Suppressor macrophage (primary cell): ENCODE results near the gene ZNF451.

Experiments
- DNase-seq, 4 experiments: peaks; one replicate each; pipeline ENCODE4 v3.0.0-alpha.2; 2020 to 2022

ZNF451 gene

DNA sequence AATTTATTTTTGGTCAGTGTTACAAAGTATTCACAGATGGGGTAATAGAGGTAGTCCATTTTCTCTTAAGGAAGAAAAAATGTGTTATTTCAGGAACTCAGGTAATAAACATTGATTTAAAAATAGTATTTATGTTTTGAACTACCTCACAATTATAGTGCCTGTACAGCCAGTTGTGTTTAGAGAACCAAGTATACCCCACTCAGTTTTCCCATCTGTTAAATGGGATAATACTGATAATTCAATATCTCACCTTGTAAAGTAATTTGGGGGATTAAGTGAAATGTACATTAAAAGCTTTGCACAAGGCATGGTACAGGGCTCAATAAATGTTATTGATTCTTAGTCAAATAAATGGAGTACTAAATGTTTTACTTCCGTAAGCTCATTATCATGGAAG is 4.7 kb downstream of the ZNF451 start:
- DNase-seq = no peak

GRCh38 chr6:57097596-57097995 is 7.6 kb downstream of the ZNF451 start:
- DNase-seq = no peak

GRCh38 chr6:57102976-57103375 is 13.0 kb downstream of the ZNF451 start:
- DNase-seq = no peak

DNA sequence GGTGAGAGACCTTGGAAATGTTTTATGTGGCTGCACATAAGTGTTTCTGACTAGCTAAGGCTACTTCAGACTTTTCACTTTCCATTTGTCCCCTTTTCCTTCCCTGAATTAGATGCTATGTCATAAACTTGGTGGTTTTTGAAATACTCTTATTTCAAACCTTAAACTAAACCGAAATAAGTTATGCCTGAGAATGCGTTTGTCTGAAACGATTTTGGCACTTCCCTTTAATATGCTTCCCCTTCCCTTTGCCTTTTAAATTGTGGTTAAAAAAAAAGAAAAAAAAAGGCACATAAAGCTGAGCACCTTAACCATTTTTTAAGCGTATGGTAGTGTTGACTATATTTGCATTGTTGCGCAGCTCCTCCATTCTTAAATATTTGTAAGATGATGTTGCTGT is 14.3 kb downstream of the ZNF451 start:
- DNase-seq = peak in 2 of 4 experiments; percentile 43 to 56

- no peak for DNase-seq
Measured at GRCh38 chr6:57106990-57107389, 17.0 kb downstream of the ZNF451 start.

DNA sequence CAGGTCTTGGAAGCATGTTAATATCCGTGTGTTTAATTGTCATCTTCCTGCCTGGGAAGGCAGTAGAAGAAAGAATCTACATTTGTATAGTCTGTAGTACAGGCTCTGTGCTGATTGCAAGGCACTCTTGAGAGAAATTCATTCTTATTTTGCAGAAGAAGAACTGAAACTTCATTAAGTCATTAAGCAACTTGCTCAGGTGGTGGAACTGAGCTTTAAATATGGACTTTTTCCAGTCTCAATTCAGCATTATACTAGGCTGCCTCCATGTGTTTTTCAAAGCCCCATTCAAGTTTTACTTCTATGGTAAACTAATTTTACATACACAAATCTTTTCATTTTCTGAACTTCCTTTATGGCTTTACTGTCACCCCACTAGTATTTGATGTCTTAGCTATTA is 18.7 kb downstream of the ZNF451 start:
- DNase-seq = peak; percentile 11 to 72 (median 46)

- no peak for DNase-seq
Measured at GRCh38 chr6:57109880-57110279, 19.9 kb downstream of the ZNF451 start.

GRCh38 chr6:57113105-57113504 is 23.1 kb downstream of the ZNF451 start:
- no peak for DNase-seq

DNA sequence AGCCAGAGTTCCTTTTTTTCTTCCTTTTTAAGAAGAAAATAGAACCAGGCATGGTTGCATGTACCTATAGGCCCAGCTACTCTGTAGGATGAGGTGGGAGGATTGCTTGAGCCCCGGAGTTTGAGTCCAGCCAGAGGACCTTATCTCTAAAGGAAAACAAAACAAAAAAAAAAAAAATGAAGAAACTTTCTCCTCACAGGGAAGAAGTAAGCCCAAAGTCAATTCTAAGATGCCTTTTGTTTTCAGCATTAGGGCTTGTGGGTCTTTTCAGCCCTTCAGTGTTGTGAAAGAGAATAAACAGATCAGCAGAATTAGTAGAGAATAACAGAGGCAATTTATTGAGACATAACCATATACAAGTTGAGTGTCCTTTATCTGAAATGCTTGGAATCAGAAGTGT is 26.8 kb downstream of the ZNF451 start:
- no peak for DNase-seq

DNA sequence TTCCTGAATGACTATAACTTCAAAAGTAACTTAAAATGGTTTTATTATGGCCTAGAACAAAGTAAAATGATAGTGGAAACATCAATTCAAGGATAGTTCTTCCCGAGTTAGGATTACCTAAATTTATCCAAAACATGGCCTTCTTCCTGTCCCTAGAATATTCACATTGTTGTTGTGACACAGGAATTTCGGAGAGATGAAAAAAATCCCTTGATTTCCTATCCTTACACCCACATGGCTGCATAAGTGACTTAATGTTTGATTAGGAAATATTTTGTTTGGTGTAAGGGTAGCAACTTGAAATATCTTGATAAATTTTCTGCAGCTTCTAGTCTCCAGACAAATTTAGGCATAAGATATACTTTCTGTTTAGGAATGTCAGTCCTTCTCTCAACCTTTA is 27.8 kb downstream of the ZNF451 start:
- DNase-seq = no peak

- DNase-seq = no peak
Measured at GRCh38 chr6:57123111-57123510, 33.1 kb downstream of the ZNF451 start.

GRCh38 chr6:57127763-57128162 is 37.8 kb downstream of the ZNF451 start:
- DNase-seq = no peak

DNA sequence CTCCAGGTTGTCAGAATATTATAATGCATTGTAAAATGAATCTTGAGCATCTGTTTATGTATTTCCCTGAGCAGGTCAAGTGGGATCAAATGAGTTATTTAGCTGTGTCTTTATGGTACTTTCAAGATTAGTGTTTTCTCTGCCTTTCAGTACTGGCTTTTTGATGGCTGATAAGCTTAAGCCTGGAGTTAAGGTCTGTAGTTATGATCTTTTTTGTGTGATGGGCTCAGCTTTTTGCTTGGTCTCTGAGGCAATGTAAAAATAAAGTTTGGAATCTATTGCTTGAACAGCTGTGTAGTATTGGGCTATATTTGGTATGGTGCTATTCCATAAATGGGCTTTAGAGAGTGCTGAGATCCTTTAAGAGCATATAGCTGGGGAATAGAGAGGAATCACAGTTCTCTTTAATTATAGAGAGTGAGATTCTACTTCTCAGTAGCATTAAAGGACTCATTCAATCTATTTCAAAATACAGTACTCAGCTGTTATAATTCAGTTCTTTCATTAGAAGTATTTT is 40.7 kb downstream of the ZNF451 start:
- DNase-seq = no peak

DNA sequence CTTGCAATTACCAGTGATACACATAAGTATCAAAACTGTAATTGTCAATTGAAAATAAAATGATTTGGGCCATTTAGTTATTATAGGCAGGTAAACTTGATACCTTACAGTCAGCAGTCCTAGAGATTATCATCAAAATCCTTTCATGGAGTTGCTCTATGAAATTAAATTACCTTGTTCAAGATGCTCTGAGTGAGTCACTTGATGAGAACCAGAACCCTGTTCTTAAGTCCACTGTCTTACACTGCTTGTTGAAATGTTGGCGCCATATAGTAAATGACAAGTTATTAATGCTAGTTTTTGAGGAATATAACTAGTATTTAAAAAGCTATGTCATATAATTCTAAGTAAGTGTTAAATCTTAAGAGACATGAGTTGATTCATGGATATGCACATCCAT is 45.0 kb downstream of the ZNF451 start:
- DNase-seq = no peak

GRCh38 chr6:57135885-57136284 is 45.9 kb downstream of the ZNF451 start:
- DNase-seq = no peak

GRCh38 chr6:57137350-57137749 is 47.4 kb downstream of the ZNF451 start:
- no peak for DNase-seq

GRCh38 chr6:57138026-57138425 is 48.0 kb downstream of the ZNF451 start:
- DNase-seq = no peak

DNA sequence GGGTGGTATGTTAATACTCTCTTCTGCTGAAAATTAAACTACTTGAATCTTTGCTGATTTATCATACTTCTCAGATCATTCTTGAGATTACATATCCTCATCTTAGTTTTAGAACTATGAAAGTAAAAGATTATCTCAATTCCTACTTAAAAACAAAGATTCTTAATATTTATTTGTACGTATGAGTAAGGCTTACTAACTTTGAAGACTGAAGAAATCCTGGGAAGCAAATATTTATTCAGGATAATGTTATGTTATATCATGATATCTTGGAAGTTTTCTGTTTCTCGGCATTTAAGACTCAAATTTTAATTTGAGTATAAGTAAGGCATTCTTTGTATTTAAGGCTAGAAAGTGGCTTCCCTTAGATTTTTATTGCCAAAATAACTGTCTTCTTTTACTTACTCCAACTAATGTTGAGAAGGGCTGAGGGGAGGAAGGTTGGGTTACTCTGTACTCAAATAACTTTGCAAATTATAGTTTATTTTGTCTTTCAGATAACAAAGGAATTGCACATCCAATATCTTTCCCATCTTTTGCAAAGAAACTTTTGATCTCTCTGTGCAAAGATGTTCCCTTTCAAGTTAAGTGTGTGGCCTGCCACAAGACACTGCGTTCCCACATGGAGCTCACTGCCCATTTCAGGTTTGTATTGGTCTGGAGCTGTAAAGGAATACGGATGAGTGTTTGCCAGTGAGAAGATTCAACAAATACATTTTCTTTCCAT is 51.6 kb downstream of the ZNF451 start:
- DNase-seq = no peak

DNA sequence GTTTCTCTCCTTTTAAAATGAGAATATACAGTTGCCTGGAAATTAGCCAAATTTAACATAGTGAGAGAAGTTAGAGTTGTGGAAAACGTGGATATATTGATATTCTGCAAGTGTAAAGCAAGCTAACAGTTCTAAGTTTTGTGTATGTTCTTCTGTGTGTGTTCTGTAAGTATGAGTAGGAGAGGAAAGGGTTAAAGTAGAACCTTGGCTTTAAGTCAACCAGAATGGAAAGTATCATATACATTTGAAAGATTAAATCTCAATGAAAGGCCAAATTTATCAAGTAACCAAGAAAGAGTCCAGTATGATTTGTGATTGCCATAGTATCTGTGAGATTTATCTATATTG is 52.2 kb downstream of the ZNF451 start:
- DNase-seq = no peak

- DNase-seq = no peak
Measured at GRCh38 chr6:57143690-57144089, 53.7 kb downstream of the ZNF451 start.

GRCh38 chr6:57147401-57147800 is 57.4 kb downstream of the ZNF451 start:
- DNase-seq = no peak

DNA sequence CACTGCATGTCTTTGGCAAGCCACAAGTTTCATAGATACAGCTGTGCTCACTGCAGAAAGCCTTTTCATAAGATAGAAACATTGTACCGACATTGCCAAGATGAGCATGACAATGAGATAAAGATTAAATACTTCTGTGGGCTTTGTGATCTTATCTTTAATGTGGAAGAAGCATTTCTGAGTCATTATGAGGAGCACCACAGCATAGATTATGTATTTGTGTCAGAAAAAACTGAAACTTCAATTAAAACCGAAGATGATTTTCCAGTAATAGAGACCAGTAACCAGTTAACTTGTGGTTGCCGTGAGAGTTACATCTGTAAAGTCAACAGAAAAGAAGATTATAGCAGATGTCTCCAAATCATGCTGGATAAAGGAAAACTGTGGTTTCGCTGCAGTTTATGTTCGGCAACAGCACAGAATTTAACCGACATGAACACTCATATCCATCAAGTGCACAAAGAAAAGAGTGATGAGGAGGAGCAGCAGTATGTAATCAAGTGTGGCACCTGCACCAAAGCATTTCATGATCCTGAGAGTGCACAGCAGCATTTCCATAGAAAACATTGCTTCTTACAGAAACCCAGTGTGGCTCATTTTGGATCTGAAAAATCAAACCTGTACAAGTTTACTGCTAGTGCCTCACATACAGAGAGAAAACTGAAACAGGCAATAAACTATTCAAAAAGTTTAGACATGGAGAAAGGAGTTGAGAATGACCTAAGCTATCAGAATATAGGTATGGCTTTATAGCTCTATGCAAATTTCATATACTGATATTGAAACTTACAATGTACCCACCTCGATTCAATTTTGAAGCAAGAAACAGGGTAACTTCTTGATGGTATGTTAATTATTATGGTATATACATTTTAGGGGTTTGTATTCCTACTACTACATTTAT is 58.2 kb downstream of the ZNF451 start:
- DNase-seq = no peak

DNA sequence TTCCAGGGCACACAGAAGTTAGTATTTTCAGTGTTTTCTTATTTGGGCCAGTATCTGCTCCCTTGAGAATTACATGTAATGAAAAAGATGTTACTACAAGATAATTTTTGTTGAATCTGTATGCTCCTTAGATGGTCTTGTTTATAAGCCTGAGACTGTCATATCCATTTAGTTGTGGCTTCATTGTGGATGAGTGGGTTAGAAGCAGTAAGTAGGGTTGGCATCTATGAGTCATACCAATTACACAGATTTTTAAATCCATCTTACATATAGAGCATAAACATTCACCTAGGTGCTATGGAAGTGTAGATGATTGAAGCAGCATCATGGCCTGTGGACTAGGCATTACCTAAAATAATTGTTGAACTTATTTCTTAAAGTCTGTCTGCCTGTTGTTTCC is 68.7 kb downstream of the ZNF451 start:
- DNase-seq = no peak

DNA sequence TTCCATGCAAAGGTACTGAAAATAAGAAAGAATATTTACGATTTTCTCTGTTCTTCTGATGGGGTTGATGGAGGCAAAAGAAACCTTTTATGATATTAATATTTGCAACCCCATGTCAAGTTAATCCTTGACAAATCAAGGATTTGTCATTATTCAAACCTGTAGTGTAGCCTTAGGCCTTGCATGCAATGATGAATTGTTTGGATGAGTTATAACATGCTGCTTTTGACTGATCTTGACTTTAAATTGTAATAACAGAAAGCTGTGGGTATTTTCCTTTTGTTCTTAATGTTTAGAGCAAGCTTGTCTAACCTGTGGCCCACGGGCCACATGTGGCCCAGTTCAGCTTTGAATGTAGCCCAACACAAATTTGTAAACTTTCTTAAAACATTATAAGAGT is 69.1 kb downstream of the ZNF451 start:
- no peak for DNase-seq
